Endothelial cell of umbilical vein (primary cell): ENCODE data around the gene ANXA11. TPM values are rescaled to one million over a fixed set of nuclear protein-coding genes. Genes with fewer than 3 reads are reported as not detected.
"Not testable (repeated sequence)": the region's sequence is repeated elsewhere in the genome, so short reads cannot be mapped to it uniquely, and the experiment has no call there.

ENCODE experiments used
- BruUV-seq: library from RNA; stranded (reverse); fragments of 400-500 nt; replicated peaks from 2 replicates; lab custom pipeline; 2021; lab: Mats Ljungman, UMichigan
- CTCF ChIA-PET: fragments of 300-600, 350-600 bp; sonication (Branson Sonifier 250); formaldehyde crosslinking; loops from one replicate; lab custom pipeline; 2021; ENCODE audit warnings: antibody characterized with exemption, inconsistent platforms; lab: Charles Lee
- POLR2A ChIA-PET: fragments of 300-600, 350-600 bp; sonication (Branson Sonifier 250); formaldehyde crosslinking; loops from one replicate; lab custom pipeline; 2021; ENCODE audit warnings: antibody characterized with exemption, inconsistent platforms; lab: Charles Lee
- DNase-seq: peaks from one replicate; pipeline ENCODE4 v3.0.0-alpha.2; 2011; ENCODE audit warnings: low read depth, low spot score
- FAIRE-seq: peaks from 2 replicates; lab custom pipeline; 2011; peaks lifted over from hg19 to GRCh38; lab: Jason Lieb, UNC
- H2AFZ ChIP-seq: 2 replicates; pipeline ENCODE4 v1.6.0; 2012; ENCODE audit warnings: low read depth, low read length, control low read depth, inconsistent platforms
- H3K27ac ChIP-seq: 2 replicates; pipeline ENCODE4 v1.5.1; 2011; ENCODE audit warnings: low read depth, mild to moderate bottlenecking, control low read depth, low read length, moderate library complexity; ENCODE audit not compliant: insufficient read depth
- H3K27me3 ChIP-seq, 2 experiments: 2 replicates each; pipeline versions ENCODE4 v1.6.0 to v1.6.1; 2011; ENCODE audit warnings: low read length in 2 of 2, mixed read lengths in 1 of 2; ENCODE audit not compliant: control insufficient read depth in 2 of 2, insufficient read depth in 2 of 2
- H3K36me3 ChIP-seq, 2 experiments: 2 replicates in 1 of 2; 3 replicates in 1 of 2; pipeline ENCODE4 v1.5.1; 2011; ENCODE audit warnings: low read length in 2 of 2, mild to moderate bottlenecking in 1 of 2, moderate library complexity in 1 of 2; ENCODE audit not compliant: control insufficient read depth in 2 of 2, insufficient read depth in 2 of 2; ENCODE audit errors: extremely low read depth in 1 of 2
- H3K4me1 ChIP-seq: 3 replicates; pipeline ENCODE4 v1.5.1; 2011; ENCODE audit warnings: mild to moderate bottlenecking, low read length; ENCODE audit not compliant: control insufficient read depth, insufficient read depth; ENCODE audit errors: extremely low read depth
- H3K4me2 ChIP-seq: 2 replicates; pipeline ENCODE4 v1.6.1; 2011; ENCODE audit warnings: low read length, control low read depth, mixed read lengths; ENCODE audit not compliant: insufficient read depth
- H3K4me3 ChIP-seq, 3 experiments: fragments of 200-600 bp in 1 of 3; sonication (generic), shearing (Covaris generic) in 1 of 3; replicated peaks in 1 of 3; 2 replicates each; pipeline ENCODE4 v1.5.1; 2011 to 2016; ENCODE audit warnings: control low read depth in 3 of 3, low read length in 3 of 3, mild to moderate bottlenecking in 2 of 3, inconsistent platforms in 1 of 3, low read depth in 1 of 3, moderate library complexity in 1 of 3; ENCODE audit not compliant: insufficient read depth in 1 of 3
- H3K79me2 ChIP-seq: 2 replicates; pipeline ENCODE4 v1.6.0; 2012; ENCODE audit warnings: low read length, inconsistent platforms; ENCODE audit not compliant: control insufficient read depth, insufficient read depth
- H3K9ac ChIP-seq: replicated peaks from 2 replicates; pipeline ENCODE3; 2011; ENCODE audit warnings: low read length, control low read depth; ENCODE audit not compliant: insufficient read depth; ENCODE audit errors: extremely low read depth
- H3K9me1 ChIP-seq: replicated peaks from 3 replicates; pipeline ENCODE4 v1.6.0; 2011; ENCODE audit warnings: mild to moderate bottlenecking, low read length; ENCODE audit not compliant: control insufficient read depth, insufficient read depth; ENCODE audit errors: extremely low read depth
- H3K9me3 ChIP-seq: replicated peaks from 2 replicates; pipeline ENCODE4 v1.5.1; 2012; ENCODE audit warnings: low read length, inconsistent platforms; ENCODE audit not compliant: control insufficient read depth, insufficient read depth
- H4K20me1 ChIP-seq: replicated peaks from 2 replicates; pipeline ENCODE3; 2011; ENCODE audit warnings: mild to moderate bottlenecking, low read length; ENCODE audit not compliant: control insufficient read depth, insufficient read depth; ENCODE audit errors: extremely low read depth
- dilution Hi-C: fragments of 300-500 bp; cut with MboI; formaldehyde crosslinking; loops from one replicate; pipeline ENCODE4 v1.15.0; 2019; ENCODE audit warnings: low sequenced_read_pairs; ENCODE audit not compliant: extremely low pct_ligation_motif_present
- intact Hi-C: fragments of 100-400 bp; cut with micrococcal nuclease; formaldehyde crosslinking; loops from one replicate; pipeline ENCODE4 v1.10.0; 2022
- polyA plus RNA-seq, 4 experiments: library from polyadenylated mRNA; depleted of rRNA in 3 of 4; stranded (reverse) in 3 of 4; unstranded in 1 of 4; fragments of >200 nt; gene quantifications; 2 replicates each; pipeline versions ENCODE4 v1.2.1 to v1.2.3, GENCODE V29; 2011 to 2012; ENCODE audit warnings: missing spikeins in 1 of 4
- total RNA-seq: library from RNA; stranded (reverse); gene quantifications from 2 replicates; pipeline ENCODE4 v1.2.3, GENCODE V29; 2021

Gene ANXA11
- total and polyA plus RNA-seq, 2 donors (not counting 3 experiments of a cell fraction or from before 2014, with no cell fraction given): 59.2 to 143 TPM

DNA sequence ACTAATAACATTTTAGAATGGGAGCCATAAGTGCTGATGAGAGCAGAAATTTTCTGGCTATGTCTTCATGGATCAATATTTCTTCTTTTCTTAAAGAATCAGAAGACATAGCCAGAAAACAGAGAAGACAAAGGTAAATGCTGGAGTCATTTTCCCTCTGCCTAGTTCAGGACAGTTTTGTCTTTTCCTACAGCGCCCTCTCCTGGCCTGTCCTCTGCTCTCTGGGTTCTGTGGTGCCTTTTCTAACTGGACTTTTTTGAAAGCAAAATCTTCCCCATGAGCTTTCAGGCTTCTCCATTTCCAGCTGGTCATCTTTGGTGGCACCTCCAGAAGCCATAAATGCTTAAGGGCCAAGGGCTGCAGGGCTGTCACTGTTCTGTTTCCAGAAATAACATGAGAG lies 45.1 kb upstream of the ANXA11 start:
- dilution Hi-C loops, H3K36me3 ChIP-seq: not testable (repeated sequence)

DNA sequence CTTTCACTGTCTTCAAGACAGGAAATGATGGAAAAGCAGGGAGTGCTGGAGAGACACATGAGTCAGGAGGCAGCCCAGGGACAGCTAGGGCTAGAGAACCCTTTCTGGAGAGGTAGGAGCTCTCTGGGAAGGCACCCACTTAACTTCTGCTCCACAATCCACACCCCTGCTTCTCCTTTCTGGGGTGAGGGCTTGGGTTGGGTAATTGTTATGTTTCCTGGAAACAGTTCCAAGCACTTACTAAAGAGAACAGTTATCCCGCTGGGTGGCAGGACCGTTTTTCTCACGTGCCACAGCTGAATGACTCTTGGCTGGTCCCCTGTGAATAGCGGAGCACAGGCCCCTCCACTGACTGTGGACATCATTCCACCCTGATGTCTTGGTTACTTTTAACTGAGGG lies 44.6 kb upstream of the ANXA11 start:
- H3K27me3 ChIP-seq, BruUV-seq, H3K27ac ChIP-seq, H3K9ac ChIP-seq, intact Hi-C loops, DNase-seq, H2AFZ ChIP-seq, H4K20me1 ChIP-seq, H3K9me1 ChIP-seq, H3K36me3 ChIP-seq, H3K79me2 ChIP-seq, dilution Hi-C loops, H3K4me2 ChIP-seq, POLR2A ChIA-PET, H3K4me1 ChIP-seq, H3K9me3 ChIP-seq, CTCF ChIA-PET, H3K4me3 ChIP-seq: not testable (repeated sequence)
- FAIRE-seq: peak; percentile 56

More for the DNA sequence above, 45.1 kb upstream of the ANXA11 start:
- H3K27me3 ChIP-seq, CTCF ChIA-PET, H3K4me1 ChIP-seq, H4K20me1 ChIP-seq, DNase-seq, H3K4me3 ChIP-seq, BruUV-seq, H3K9ac ChIP-seq, POLR2A ChIA-PET, H3K79me2 ChIP-seq, H3K9me1 ChIP-seq, H3K9me3 ChIP-seq, H3K27ac ChIP-seq, H3K4me2 ChIP-seq, H2AFZ ChIP-seq, intact Hi-C loops: not testable (repeated sequence)
- peak; percentile 98 for FAIRE-seq

DNA sequence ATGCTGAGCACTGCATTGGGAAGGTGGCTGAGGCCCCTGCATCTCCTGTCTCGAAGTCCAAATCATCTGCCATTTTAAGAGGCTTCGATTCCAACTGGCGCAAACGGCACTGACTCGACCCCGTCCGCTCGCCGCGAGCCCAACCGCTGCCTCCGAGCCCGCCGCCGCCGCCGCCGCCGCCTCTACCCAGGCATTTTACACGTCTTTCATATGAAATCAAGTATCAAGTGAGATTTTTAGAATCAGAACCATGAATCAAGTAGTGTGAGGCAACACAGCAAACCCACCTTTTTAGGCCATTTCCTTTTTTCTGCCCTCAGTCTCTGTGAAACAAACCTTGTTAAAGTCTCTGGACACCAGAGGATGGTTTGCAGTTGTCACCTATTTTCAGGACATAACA lies 42.3 kb upstream of the ANXA11 start:
- CTCF ChIA-PET, H3K4me3 ChIP-seq, H3K9me1 ChIP-seq, H3K9me3 ChIP-seq, H3K36me3 ChIP-seq, H3K27ac ChIP-seq, H4K20me1 ChIP-seq, H3K4me1 ChIP-seq, dilution Hi-C loops, POLR2A ChIA-PET, FAIRE-seq, DNase-seq, BruUV-seq, intact Hi-C loops, H3K4me2 ChIP-seq, H3K9ac ChIP-seq, H2AFZ ChIP-seq, H3K79me2 ChIP-seq, H3K27me3 ChIP-seq: not testable (repeated sequence)

DNA sequence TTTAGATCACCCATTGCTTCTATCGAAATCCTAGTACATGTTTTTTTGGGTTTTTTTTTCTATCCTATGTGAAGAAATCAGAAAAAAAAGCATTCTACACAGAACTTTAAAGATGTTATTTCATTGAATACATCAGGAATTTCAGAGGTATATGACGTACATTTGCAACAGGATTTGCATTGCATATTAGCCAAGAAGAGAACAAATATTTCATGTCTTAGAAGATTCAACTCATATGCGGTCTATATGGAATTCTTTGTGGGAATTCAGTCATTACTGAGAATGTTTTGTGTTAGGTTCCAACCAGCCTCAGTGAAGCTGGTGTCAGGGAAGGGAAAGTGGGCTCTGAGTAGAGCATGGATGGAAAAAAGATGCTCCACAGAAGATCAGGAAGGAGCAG lies 39.0 kb upstream of the ANXA11 start:
- H3K79me2 ChIP-seq, H3K36me3 ChIP-seq, BruUV-seq, H3K9ac ChIP-seq, FAIRE-seq, H4K20me1 ChIP-seq, H3K9me3 ChIP-seq, H3K9me1 ChIP-seq, H3K4me2 ChIP-seq, H3K27ac ChIP-seq, DNase-seq, dilution Hi-C loops, H2AFZ ChIP-seq, H3K27me3 ChIP-seq, H3K4me3 ChIP-seq, intact Hi-C loops, CTCF ChIA-PET, POLR2A ChIA-PET, H3K4me1 ChIP-seq: not testable (repeated sequence)
